Measurements from ENCODE around the gene OR2J3.
"Not testable (repeated sequence)": the region's sequence is repeated elsewhere in the genome, so short reads cannot be mapped to it uniquely, and the experiment has no call there.

The OR2J3 gene

GRCh38 chr6:29107758-29108157 is at the start of gene OR2J3:
OR2J3 (plus strand) TSS chr6:29108058; CDS start chr6:29111891, 3,833 bp downstream.
- no peak for DNase-seq

DNA sequence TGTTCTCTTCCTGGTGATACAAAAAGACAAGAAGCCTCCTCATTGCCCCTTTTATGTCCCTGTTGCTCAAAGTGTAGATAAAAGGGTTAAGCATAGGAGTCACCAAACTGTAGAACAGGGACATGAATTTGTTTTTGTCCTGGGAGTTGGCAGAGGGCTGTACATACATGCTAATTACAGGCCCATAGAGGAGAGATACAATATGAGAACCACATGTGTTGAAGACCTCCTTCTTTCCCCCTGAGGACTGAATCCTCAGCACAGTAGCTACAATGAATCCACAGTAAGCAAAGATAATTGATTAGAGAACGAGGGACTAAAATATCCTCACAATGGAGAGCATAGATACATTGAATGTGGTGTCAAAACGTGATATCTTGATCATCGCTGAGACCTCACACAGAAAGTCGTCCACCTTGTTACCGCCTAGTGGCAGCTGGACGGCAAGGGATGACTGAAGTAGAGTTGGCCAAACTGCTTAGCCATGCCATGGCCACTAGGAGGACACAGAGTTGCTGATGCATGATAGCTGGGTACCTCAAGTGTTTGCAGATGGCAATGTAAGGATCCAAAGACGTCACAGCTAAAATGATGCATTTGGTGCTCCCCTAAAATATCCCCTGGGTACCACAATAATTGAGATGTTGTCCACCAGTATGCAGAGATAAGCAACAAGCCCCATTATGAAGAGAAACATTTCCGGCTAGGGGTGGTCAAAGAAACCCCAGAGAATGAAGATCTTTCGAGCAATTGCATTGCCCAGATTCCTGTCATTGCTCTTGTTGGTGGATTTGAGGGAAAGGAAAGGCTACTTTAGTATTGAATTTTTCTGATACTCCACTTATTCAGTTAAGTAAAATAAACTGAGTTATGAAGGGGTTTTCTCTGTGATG is 35.8 kb upstream of the OR2J3 start:
- DNase-seq: peak in 1 of 2 experiments; percentile 41

GRCh38 chr6:29079203-29079602 is 28.7 kb upstream of the OR2J3 start:
- DNase-seq: no peak

GRCh38 chr6:29081312-29081711 is 26.5 kb upstream of the OR2J3 start:
- no peak for DNase-seq

DNA sequence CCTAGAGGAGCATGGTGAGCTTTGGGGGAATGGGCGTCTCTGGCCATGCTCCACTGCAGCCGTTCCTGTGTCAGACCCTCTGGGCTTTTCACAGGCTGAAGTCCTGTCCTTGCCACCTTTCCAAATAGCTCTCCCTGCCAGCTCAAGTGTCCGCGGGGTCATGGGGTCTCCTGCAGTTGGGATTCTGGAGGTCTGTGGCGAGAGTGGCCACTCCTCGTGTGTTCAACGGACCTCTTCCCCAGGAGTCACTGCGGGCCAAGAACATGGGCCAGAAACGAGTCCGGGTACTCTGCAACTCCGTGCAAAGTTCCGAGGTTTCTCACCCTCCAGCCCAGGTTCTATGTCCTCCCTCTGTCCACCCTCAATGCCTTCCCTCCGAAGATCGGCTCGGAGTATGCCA is 25.4 kb upstream of the OR2J3 start:
- DNase-seq: no peak

DNA sequence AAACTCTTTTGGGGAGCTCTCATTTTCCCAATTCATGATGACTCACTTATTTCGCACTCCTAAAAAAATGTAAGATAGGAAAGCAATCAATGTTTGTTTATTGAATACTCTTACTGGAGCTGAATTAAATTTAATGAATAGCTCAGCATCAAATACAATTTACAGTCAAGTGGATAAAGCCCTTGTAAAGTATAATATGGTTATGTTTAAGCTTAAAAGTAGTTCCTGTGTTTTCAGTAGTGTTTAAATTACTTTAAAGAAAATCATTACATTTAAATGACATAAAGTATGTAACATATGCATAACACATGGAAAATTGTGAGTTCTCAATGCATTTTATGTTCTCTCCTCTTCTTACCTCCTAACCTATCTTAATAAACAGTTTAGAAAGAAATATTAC is 20.6 kb upstream of the OR2J3 start, which contains the start of gene OR2B3:
OR2B3 (minus strand) TSS at position 101 of the 400 bp plus-strand sequence; CDS start at position 36, 65 bp downstream.
- DNase-seq: no peak

DNA sequence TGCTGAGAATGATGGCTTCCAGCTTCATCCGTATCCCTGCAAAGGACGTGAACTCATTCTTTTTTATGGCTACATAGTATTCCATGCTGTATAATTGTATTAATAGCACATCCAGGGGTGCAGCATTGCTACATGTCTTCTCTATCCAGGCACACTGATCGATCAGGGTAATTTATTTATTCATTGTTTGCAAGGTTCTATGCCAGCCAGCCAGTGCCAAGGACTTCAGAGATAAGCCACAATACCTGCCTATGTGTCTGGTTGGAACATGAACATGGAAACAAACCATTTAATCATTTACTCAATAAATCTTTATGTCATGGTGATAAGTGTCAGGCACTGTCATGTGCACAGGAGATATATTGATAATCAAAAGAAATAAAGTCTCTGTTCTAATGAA is 14.9 kb upstream of the OR2J3 start:
- no peak for DNase-seq

DNA sequence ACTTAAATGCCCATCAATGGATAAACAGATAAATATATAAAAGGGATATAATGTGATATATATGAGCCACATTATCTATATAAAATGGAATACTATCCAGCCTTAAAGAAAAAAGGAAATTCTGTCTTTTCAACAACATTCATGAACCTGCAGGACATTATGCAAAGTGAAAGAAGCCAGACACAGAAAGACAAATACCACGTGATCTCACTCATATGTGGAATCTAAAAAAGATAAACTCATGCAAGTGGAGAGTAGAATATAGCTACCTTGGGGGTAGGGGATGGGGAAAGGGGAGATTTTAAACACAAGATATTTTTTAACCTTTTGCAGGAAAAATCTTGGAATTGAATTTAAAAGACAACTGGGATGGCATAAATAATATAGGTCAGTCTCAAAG is 10.1 kb upstream of the OR2J3 start:
- DNase-seq: no peak

DNA sequence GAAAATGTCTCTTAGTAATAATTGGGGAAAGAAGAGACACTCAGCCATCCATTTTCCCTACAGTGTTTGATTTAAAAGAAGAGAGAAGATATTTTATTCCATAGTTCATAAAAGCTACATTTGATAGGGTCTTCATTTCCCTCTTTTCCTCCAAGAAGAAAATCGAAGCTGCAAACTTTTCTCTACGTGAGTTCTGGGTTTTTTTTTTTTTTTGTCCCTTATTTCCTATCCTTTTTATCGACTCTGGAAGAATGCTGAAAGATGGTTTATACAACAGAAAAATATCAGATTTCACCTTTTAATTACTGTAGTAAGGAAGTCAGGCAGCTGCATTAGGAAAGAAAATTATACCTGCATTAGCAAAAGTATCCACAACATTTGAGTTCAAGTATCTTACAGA is 8.7 kb upstream of the OR2J3 start, which contains the start of gene OR2J1:
OR2J1 (plus strand) TSS at position 301 of the 400 bp plus-strand sequence. CDS start 1,453 bp downstream, outside the sequence.
- DNase-seq: no peak

- no peak for DNase-seq
Observed at GRCh38 chr6:29112135-29112534, 4.3 kb downstream of the OR2J3 start.

DNA sequence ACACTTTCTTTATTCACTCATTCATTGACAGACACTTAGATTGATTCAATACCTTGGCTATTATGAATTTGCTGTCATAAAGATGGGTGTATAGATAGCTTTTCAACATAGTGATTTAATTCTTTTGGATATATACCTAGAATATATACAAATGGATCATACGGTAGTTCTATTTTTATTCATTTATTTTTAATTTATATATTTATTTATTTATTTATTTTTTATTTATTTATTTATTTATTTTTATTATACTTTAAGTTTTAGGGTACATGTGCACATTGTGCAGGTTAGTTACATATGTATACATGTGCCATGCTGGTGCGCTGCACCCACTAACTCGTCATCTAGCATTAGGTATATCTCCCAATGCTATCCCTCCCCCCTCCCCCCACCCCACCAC is 7.1 kb downstream of the OR2J3 start:
- DNase-seq: not testable (repeated sequence)

GRCh38 chr6:29129326-29130012 is 21.6 kb downstream of the OR2J3 start:
- DNase-seq: no peak

DNA sequence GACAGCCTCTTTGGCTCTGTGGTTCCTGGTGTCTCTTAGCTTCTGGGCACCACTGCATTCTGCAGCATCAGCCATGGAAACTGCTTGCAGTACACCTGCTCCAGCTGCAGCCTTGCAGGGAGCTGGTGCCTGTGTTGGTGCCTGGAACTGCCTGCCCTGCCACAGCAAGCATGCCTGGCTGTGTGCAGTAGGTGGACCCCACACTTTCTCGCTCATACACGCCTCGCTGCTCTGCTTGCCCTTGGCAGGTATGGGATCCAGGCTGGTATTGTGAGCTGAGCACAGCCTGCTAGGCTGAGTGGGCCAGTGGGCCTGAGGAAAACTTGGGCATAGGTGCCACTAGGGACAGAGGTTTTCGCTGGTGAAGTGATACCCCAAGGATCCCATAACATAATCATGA is 22.8 kb downstream of the OR2J3 start:
- no peak for DNase-seq

DNA sequence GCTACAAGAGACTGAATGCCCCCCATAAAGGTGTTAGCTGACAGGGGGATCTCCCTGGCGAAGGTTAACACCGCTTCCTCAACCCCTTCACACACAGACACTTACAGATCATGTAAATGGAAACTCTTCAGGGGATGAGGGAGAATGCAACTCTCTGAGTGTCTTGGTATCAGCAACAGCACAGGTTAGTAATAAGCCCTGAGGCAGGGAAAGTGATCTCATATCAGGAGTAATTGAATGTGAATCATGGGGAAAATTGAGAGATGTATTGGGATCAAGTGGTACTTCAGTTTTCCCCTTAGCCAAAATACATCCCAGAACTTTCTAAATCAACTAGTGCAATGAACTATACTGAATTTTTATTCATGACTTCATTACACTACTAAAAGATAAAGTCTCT is 23.8 kb downstream of the OR2J3 start:
- no peak for DNase-seq

- no peak for DNase-seq
Observed at GRCh38 chr6:29137724-29138123, 29.9 kb downstream of the OR2J3 start.

GRCh38 chr6:29141606-29142005 is 33.7 kb downstream of the OR2J3 start:
- no peak for DNase-seq

- no peak for DNase-seq
Observed at GRCh38 chr6:29142309-29142708, 34.5 kb downstream of the OR2J3 start.

DNA sequence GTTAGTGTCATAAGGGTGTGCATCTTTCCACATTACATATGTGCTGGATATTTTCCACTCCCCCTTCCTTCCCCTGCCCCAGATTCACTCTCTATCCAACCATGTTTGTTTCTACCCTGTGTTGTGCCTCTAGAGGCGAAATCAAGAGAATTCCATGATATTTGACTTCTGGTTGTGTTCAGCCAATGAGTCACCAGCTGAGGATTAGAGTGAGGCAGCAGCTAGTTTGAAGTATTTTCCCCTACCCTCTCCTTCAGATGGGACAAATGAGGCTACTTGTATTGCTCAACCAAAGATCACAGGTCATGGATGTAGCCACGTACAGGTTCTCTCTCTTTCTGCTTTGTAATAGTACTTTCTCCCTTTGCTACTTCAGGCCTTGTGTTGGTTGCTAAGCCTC is 38.3 kb downstream of the OR2J3 start:
- no peak for DNase-seq

DNA sequence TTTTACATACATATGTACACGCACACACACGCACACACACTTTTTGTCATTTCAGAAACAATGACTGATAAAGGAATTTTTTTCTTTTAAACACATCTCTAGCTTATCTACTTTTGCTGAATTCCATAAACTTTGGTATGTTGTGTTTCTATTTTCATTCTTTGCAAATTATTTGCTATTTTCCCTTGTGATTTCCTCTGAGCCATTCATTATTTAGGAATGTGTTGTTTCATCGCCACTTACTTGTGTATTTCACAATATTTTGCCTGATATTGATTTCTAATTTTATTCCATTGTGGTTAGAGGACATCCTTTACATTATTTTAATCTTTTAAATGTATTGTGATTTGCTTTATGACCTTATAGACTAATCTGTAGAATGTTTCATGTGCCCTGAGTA is 39.2 kb downstream of the OR2J3 start:
- no peak for DNase-seq

DNA sequence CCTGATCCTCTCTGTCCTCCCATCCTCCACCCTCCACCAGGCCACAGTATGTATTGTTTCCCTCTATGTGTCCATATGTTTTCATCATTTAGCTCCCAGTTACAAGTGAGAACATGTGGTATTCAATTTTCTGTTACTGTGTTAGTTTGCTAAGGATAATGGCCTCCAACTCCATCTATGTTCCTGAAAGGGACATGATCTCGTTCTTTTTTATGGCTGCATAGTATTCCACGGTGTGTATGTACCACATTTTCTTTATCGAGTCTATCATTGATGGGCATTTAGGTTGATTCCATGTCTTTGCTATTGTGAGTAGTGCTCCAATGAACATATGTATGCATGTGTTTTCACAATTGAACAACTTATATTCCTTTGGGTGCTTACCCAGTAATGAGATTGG is 41.6 kb downstream of the OR2J3 start:
- not testable (repeated sequence) for DNase-seq

GRCh38 chr6:29153083-29153482 is 45.2 kb downstream of the OR2J3 start:
- DNase-seq: no peak

DNA sequence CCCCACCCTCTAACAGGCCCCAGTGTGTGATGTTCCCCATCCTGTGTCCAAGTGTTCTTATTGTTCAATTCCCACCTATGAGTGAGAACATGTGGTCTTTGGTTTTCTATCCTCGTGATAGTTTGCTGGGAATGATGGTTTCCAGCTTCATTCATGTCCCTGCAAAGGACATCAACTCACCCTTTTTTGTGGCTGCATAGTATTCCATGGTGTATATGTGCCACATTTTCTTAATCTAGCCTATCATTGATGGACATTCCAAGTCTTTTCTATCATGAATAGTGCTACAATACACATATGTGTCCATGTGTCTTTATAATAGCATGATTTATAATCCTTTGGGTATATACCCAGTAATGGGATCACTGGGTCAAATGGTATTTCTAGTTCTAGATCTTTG is 47.3 kb downstream of the OR2J3 start:
- DNase-seq: not testable (repeated sequence)

- DNase-seq: not testable (repeated sequence)
Observed at GRCh38 chr6:29159922-29160321, 52.1 kb downstream of the OR2J3 start.

All from NCI-H526 (cell line).